K562 (cell line): ENCODE data around the gene PLEKHA1. TPM values are rescaled to one million over a fixed set of nuclear protein-coding genes. Genes with fewer than 3 reads are reported as not detected.

Source experiments
- ATAC-seq: fragments of 200-7000 bp; cut with Tn5 transposase; 3 replicates; pipeline ENCODE4 v1.9.1; 2020; ENCODE audit warnings: moderate library complexity
- BruUV-seq: library from RNA; stranded (reverse); fragments of 400-500 nt; replicated peaks from 2 replicates; lab custom pipeline; 2021; lab: Mats Ljungman, UMichigan
- CTCF ChIA-PET: fragments of 300-600 bp; formaldehyde crosslinking; extraction: SDS; loops from one replicate; lab custom pipeline; 2021; ENCODE audit warnings: low intra/inter-chr PET ratio; lab: Yijun Ruan, JAX
- POLR2A ChIA-PET: fragments of 300-600, 350-650 bp; sonication (Branson Sonifier 250); formaldehyde crosslinking; extraction: SDS; loops from one replicate; lab custom pipeline; 2021; ENCODE audit warnings: antibody characterized with exemption, inconsistent platforms; lab: Yijun Ruan, JAX
- DNase-seq, 4 experiments: peaks; one replicate each; pipeline versions ENCODE4 v3.0.0 to v3.0.0-alpha.2; 2011 to 2018; ENCODE audit warnings: low spot score in 3 of 4, mixed read lengths in 3 of 4; ENCODE audit errors: extremely low read depth in 1 of 4
- FAIRE-seq: peaks from 2 replicates; lab custom pipeline; 2011; peaks lifted over from hg19 to GRCh38; lab: Jason Lieb, UNC
- H2AFZ ChIP-seq: 2 replicates; pipeline ENCODE4 v1.6.0; 2011; ENCODE audit warnings: low read depth, low read length, control low read depth, inconsistent platforms
- H3K27ac ChIP-seq: fragments of 200-600 bp; 3 replicates; pipeline ENCODE4 v1.8.0; 2011; ENCODE audit warnings: low read depth, mild to moderate bottlenecking, control low read depth, inconsistent platforms, low read length, moderate library complexity, mixed read lengths; ENCODE audit errors: extremely low read depth
- H3K27me3 ChIP-seq, 2 experiments: fragments of 300-600 bp in 1 of 2; 2 replicates in 1 of 2; 3 replicates in 1 of 2; pipeline versions ENCODE4 v1.6.0 to v1.8.0; 2011; ENCODE audit warnings: inconsistent platforms in 2 of 2, low read length in 2 of 2, mild to moderate bottlenecking in 1 of 2, mixed read lengths in 1 of 2, moderate library complexity in 1 of 2; ENCODE audit not compliant: control insufficient read depth in 2 of 2, insufficient read depth in 2 of 2
- H3K36me3 ChIP-seq: fragments of 300-600 bp; 3 replicates; pipeline ENCODE4 v1.8.0; 2011; ENCODE audit warnings: mild to moderate bottlenecking, low read length, inconsistent platforms; ENCODE audit not compliant: control insufficient read depth, insufficient read depth
- H3K4me1 ChIP-seq, 2 experiments: fragments of 200-600 bp in 1 of 2; replicated peaks in 1 of 2; 2 replicates in 1 of 2; 3 replicates in 1 of 2; pipeline versions ENCODE4 v1.5.1 to v1.8.0; 2011; ENCODE audit warnings: inconsistent platforms in 2 of 2, low read length in 2 of 2, mild to moderate bottlenecking in 1 of 2, mixed read lengths in 1 of 2, moderate library complexity in 1 of 2; ENCODE audit not compliant: control insufficient read depth in 2 of 2, insufficient read depth in 2 of 2
- H3K4me2 ChIP-seq: 2 replicates; pipeline ENCODE4 v1.6.1; 2011; ENCODE audit warnings: low read length, control low read depth, inconsistent platforms, mixed read lengths; ENCODE audit not compliant: insufficient read depth
- H3K4me3 ChIP-seq: fragments of 200-600 bp; sonication (generic), shearing (Covaris generic); 2 replicates; pipeline ENCODE4 v1.5.1; 2016; ENCODE audit warnings: control low read depth, inconsistent platforms
- H3K79me2 ChIP-seq: fragments of 200-600 bp; 3 replicates; pipeline ENCODE4 v1.8.0; 2011; ENCODE audit warnings: low read length, inconsistent platforms; ENCODE audit not compliant: control insufficient read depth, insufficient read depth
- H3K9ac ChIP-seq, 2 experiments: 2 replicates each; pipeline versions ENCODE4 v1.6.0 to v1.6.1; 2011; ENCODE audit warnings: low read depth in 2 of 2, low read length in 2 of 2, control low read depth in 1 of 2, inconsistent platforms in 1 of 2, mild to moderate bottlenecking in 1 of 2, mixed read lengths in 1 of 2; ENCODE audit not compliant: insufficient read depth in 1 of 2
- H3K9me1 ChIP-seq: one replicate; pipeline ENCODE4 v1.6.0; 2011; ENCODE audit warnings: inconsistent platforms, mild to moderate bottlenecking, low read length, moderate library complexity; ENCODE audit not compliant: control insufficient read depth, insufficient read depth
- H3K9me3 ChIP-seq: replicated peaks from 2 replicates; pipeline ENCODE4 v1.5.1; 2011; ENCODE audit warnings: low read depth, low read length, inconsistent platforms; ENCODE audit not compliant: control insufficient read depth, insufficient read depth
- H4K20me1 ChIP-seq: replicated peaks from 2 replicates; pipeline ENCODE4 v1.6.1; 2011; ENCODE audit warnings: low read length, inconsistent platforms, mixed read lengths; ENCODE audit not compliant: control insufficient read depth, insufficient read depth
- ATF3 ChIP-seq, 2 experiments: fragments of 450-650 bp in 1 of 2; sonication (generic) in 1 of 2; formaldehyde crosslinking in 1 of 2; IDR thresholded peaks in 1 of 2; conservative IDR thresholded peaks in 1 of 2; 2 replicates each; pipeline versions ENCODE4 v1.6.1 to v1.8.1; 2016 to 2023; ENCODE audit warnings: mild to moderate bottlenecking in 2 of 2, moderate library complexity in 2 of 2, inconsistent platforms in 1 of 2, missing genetic modification reagents in 1 of 2
- DNMT1 ChIP-seq: fragments of 450-650 bp; IDR thresholded peaks from 2 replicates; pipeline ENCODE4 v1.6.1; 2016; ENCODE audit warnings: antibody characterized with exemption, mild to moderate bottlenecking
- FOS ChIP-seq: IDR thresholded peaks from 3 replicates; pipeline ENCODE4 v1.6.1; 2011; ENCODE audit not compliant: insufficient read length; ENCODE audit errors: extremely low read depth
- HEY1 ChIP-seq: fragments of 250-450 bp; sonication (Bioruptor Pico); IDR thresholded peaks from 2 replicates; pipeline ENCODE4 v1.5.0; 2020; ENCODE audit warnings: mild to moderate bottlenecking, moderate library complexity, borderline replicate concordance
- KLF6 ChIP-seq: fragments of 250-450 bp; sonication (Bioruptor Pico); IDR thresholded peaks from 2 replicates; pipeline ENCODE4 v1.4.0; 2020; ENCODE audit warnings: mild to moderate bottlenecking, moderate library complexity, borderline replicate concordance
- MLLT1 ChIP-seq, 2 experiments: fragments of 450-650 bp; IDR thresholded peaks; 2 replicates each; pipeline ENCODE4 v1.6.1; 2016
- MTA3 ChIP-seq: fragments of 450-650 bp; formaldehyde crosslinking; IDR thresholded peaks from 2 replicates; pipeline ENCODE4 v1.6.1; 2017; ENCODE audit warnings: mild to moderate bottlenecking, borderline replicate concordance
- NONO ChIP-seq, 2 experiments: fragments of 200-400 bp in 1 of 2; fragments of 450-650 bp in 1 of 2; formaldehyde crosslinking in 1 of 2; IDR thresholded peaks; 2 replicates each; pipeline ENCODE4 v1.6.1; 2017; ENCODE audit warnings: low read depth in 2 of 2, mild to moderate bottlenecking in 2 of 2, moderate library complexity in 2 of 2, low read length in 1 of 2
- PHB ChIP-seq: fragments of 250-450 bp; sonication (Bioruptor Pico); IDR thresholded peaks from 2 replicates; pipeline ENCODE4 v1.5.0; 2021
- PHF8 ChIP-seq: fragments of 200-600 bp; sonication (generic); IDR thresholded peaks from 2 replicates; pipeline ENCODE4 v1.6.1; 2012; ENCODE audit warnings: mixed run types, mild to moderate bottlenecking, inconsistent platforms, low read length, moderate library complexity, borderline replicate concordance
- POLR3G ChIP-seq: IDR thresholded peaks from 2 replicates; pipeline ENCODE4 v1.6.1; 2011; ENCODE audit not compliant: insufficient read length, insufficient replicate concordance; ENCODE audit errors: extremely low read depth
- SIX5 ChIP-seq, 2 experiments: IDR thresholded peaks; 2 replicates each; pipeline ENCODE4 v1.6.1; 2011; ENCODE audit warnings: low read length in 2 of 2, borderline replicate concordance in 1 of 2, low read depth in 1 of 2, mild to moderate bottlenecking in 1 of 2, moderate library complexity in 1 of 2; ENCODE audit not compliant: insufficient read depth in 1 of 2
- SMAD4 ChIP-seq: fragments of 250-450 bp; sonication (Bioruptor Pico); conservative IDR thresholded peaks from 2 replicates; pipeline ENCODE4 v1.8.0; 2021; ENCODE audit warnings: inconsistent platforms, mild to moderate bottlenecking, moderate library complexity
- SUPT5H ChIP-seq: fragments of 450-650 bp; IDR thresholded peaks from 2 replicates; pipeline ENCODE4 v1.6.1; 2016
- TCF3 ChIP-seq: sonication (generic); formaldehyde crosslinking; IDR thresholded peaks from 2 replicates; pipeline ENCODE4 v1.4.0; 2020; ENCODE audit warnings: mild to moderate bottlenecking, missing genetic modification reagents
- TEAD4 ChIP-seq, 2 experiments: sonication (generic) in 1 of 2; formaldehyde crosslinking in 1 of 2; IDR thresholded peaks; 2 replicates each; pipeline versions ENCODE4 v1.6.1 to v1.8.0; 2012 to 2022; ENCODE audit warnings: borderline replicate concordance in 1 of 2, inconsistent platforms in 1 of 2, low read length in 1 of 2, mild to moderate bottlenecking in 1 of 2, missing genetic modification reagents in 1 of 2
- XRCC3 ChIP-seq: fragments of 450-650 bp; IDR thresholded peaks from 2 replicates; pipeline ENCODE4 v1.6.1; 2017; ENCODE audit warnings: mild to moderate bottlenecking, moderate library complexity
- ZNF507 ChIP-seq: conservative IDR thresholded peaks from 2 replicates; pipeline ENCODE4 v1.6.1; 2017; ENCODE audit warnings: missing genetic modification characterization, missing compliant biosample characterization
- ZNF551 ChIP-seq: fragments of 250-450 bp; sonication (Bioruptor Pico); IDR thresholded peaks from 2 replicates; pipeline ENCODE4 v1.5.0; 2021; ENCODE audit warnings: mild to moderate bottlenecking, moderate library complexity
- WGBS: fragments of 100-300 bp; shearing (Covaris generic); methylation state at CpG from one replicate; pipeline ENCODE4 v1.1.6; 2016; ENCODE audit warnings: low coverage, mixed read lengths; ENCODE audit not compliant: insufficient coverage; ENCODE audit errors: missing lambda C conversion rate; 5-methylcytosine and 5-hydroxymethylcytosine counted together
- in situ Hi-C: fragments of 300-500 bp; cut with MboI; formaldehyde crosslinking; loops from 4 replicates; pipeline ENCODE4 v1.15.0; 2018; ENCODE audit warnings: inconsistent platforms, mixed read lengths
- intact Hi-C: fragments of 100-400 bp; cut with micrococcal nuclease; formaldehyde crosslinking; loops from 2 replicates; pipeline ENCODE4 v1.14.2; 2022
- polyA plus RNA-seq, 8 experiments: library from polyadenylated mRNA; depleted of rRNA in 4 of 8; stranded (reverse) in 5 of 8; unstranded in 3 of 8; fragments of >200 nt; fragmentation: Nextera tagmentation in 2 of 8; fragmentation: Illumina TruSeq in 1 of 8; extraction: Ambion mirVana in 2 of 8; extraction: Trizol in 1 of 8; gene quantifications; 2 replicates each; pipeline versions ENCODE4 v1.2.1 to v1.2.3, GENCODE V29; 2011 to 2014; ENCODE audit warnings: inconsistent platforms in 1 of 8, missing spikeins in 1 of 8
- total RNA-seq, 7 experiments: library from RNA; depleted of rRNA in 6 of 7; stranded (reverse); fragments of >200 nt in 6 of 7; fragmentation: Illumina TruSeq in 2 of 7; extraction: Trizol in 2 of 7; gene quantifications; 2 replicates each; pipeline versions ENCODE4 v1.2.1 to v1.2.3, GENCODE V29; 2011 to 2021; ENCODE audit warnings: low replicate concordance in 1 of 7

The PLEKHA1 gene
- total and polyA plus RNA-seq, 9 of the 15 experiments (the other 6 are each of a cell fraction or from before 2014, with no cell fraction given), result 0.05 to 4.7 (median 1.0) TPM

GRCh38 chr10:122419016-122419415 lies 44.5 kb downstream of the PLEKHA1 start:
- H3K79me2 ChIP-seq, result no peaks in the 10 kb centered on the region
- WGBS, result 0% methylated on average over 1 of the region's 1 CpG
- no peak for FAIRE-seq
- no TSS peak for BruUV-seq
- H3K9me3 ChIP-seq, result no peaks in the 10 kb centered on the region
- no peak overlapping the region for H2AFZ ChIP-seq
- H4K20me1 ChIP-seq, result no peaks in the 10 kb centered on the region
- no peak overlapping the region for H3K4me3 ChIP-seq
- no peak overlapping the region for H3K27ac ChIP-seq
- H3K9me1 ChIP-seq, result no peaks in the 10 kb centered on the region
- H3K36me3 ChIP-seq, result no peaks in the 10 kb centered on the region
- H3K4me2 ChIP-seq, result no peak overlapping the region
- H3K27me3 ChIP-seq, result no peaks in the 10 kb centered on the region
- ChIA-PET POLR2A (no interaction called here), CTCF (no interaction called here)
- no peak for DNase-seq
- intact Hi-C loops, result no loop called here
- no peaks in the 10 kb centered on the region for H3K4me1 ChIP-seq
- in situ Hi-C loops, result no loop called here
- H3K9ac ChIP-seq, result no peak overlapping the region
- TF ChIP-seq TEAD4 (IDR thresholded peaks at IDR 0.05; ENCODE audit: low read length) (no peak), TEAD4 (CRISPR knock-in tag; IDR thresholded peaks at IDR 0.05; ENCODE audit: borderline replicate concordance) (no peak), FOS (no peak), SUPT5H (no peak), DNMT1 (no peak), XRCC3 (no peak), POLR3G (no peak), PHF8 (no peak), ZNF507 (no peak), MLLT1 (IDR thresholded peaks at IDR 0.05) (no peak), HEY1 (CRISPR knock-in tag) (no peak), ATF3 (IDR thresholded peaks at IDR 0.05) (no peak), ATF3 (CRISPR knock-in tag; conservative IDR thresholded peaks at IDR 0.05) (no peak), NONO (IDR thresholded peaks at IDR 0.05; ENCODE audit: low read depth in 2 of 2, low read length in 1 of 2) (no peak), TCF3 (CRISPR knock-in tag) (no peak), SMAD4 (no peak), KLF6 (CRISPR knock-in tag) (no peak), ZNF551 (CRISPR knock-in tag) (no peak), PHB (no peak), SIX5 (IDR thresholded peaks at IDR 0.05; ENCODE audit: borderline replicate concordance in 1 of 2, insufficient read depth in 1 of 2, low read depth in 1 of 2, low read length in 2 of 2) (no peak), MTA3 (no peak)
- ATAC-seq, result no peak
